ENCODE results near the gene CIART. TPM values are rescaled to one million over a fixed set of nuclear protein-coding genes. Genes with fewer than 3 reads are reported as not detected.

The CIART gene
- total and polyA plus RNA-seq, 4 donors: 0.51 to 7.1 (median 1.9) TPM

DNA sequence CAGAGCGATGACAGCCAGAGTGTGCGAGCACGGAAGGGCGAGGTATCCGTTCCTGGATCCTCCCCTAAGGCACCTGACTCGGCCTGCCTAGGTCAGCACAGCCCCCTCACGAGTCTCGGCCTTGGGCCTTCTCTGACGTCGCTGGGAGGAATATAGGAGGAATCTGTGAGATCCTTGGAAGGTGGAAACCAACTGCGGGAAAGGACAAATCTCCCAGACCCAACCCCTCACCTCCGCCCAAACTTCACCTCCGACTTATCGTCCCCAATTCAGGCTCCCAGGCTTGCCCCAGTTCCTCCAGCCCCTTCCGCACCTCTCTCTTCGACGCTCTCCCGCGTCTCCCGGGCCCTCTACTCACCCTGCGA is 14.0 kb upstream of the CIART start:
- peak overlapping the region; percentile 97 to 99 for H3K9ac ChIP-seq (ENCODE audit: low read depth in 1 of 2, low read length in 2 of 2)
- H3K36me3 ChIP-seq (ENCODE audit: control insufficient read depth in 4 of 4, insufficient read depth in 3 of 4, low read depth in 1 of 4, low read length in 3 of 4): peaks cover 5 to 27% (median 23%) of the 10 kb centered on the region in 4 donors
- DNase-seq (ENCODE audit: low spot score): peak; percentile 41
- TF ChIP-seq, protein P1, sequence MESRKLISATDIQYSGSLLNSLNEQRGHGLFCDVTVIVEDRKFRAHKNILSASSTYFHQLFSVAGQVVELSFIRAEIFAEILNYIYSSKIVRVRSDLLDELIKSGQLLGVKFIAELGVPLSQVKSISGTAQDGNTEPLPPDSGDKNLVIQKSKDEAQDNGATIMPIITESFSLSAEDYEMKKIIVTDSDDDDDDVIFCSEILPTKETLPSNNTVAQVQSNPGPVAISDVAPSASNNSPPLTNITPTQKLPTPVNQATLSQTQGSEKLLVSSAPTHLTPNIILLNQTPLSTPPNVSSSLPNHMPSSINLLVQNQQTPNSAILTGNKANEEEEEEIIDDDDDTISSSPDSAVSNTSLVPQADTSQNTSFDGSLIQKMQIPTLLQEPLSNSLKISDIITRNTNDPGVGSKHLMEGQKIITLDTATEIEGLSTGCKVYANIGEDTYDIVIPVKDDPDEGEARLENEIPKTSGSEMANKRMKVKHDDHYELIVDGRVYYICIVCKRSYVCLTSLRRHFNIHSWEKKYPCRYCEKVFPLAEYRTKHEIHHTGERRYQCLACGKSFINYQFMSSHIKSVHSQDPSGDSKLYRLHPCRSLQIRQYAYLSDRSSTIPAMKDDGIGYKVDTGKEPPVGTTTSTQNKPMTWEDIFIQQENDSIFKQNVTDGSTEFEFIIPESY (IDR thresholded peaks at IDR 0.05): no peak
- peak in 1 of 2 donors; percentile 5 for TF ChIP-seq RAD21 (IDR thresholded peaks at IDR 0.05)
- peak overlapping the region; percentile 77 to 99 (median 89) for H3K4me3 ChIP-seq (ENCODE audit: low read depth in 1 of 3, low read length in 3 of 3)
- H3K27me3 ChIP-seq (ENCODE audit: control insufficient read depth in 4 of 4, insufficient read depth in 4 of 4, low read length in 3 of 4): no peaks in the 10 kb centered on the region
- H3K9me3 ChIP-seq (ENCODE audit: control insufficient read depth in 4 of 4, low read length in 3 of 4): no peaks in the 10 kb centered on the region
- WGBS: under 1% methylated on average over 21 of the region's 21 CpGs
- peak overlapping the region; percentile 91 to 94 for H3K27ac ChIP-seq (ENCODE audit: low read depth in 1 of 2, low read length in 2 of 2)
- H3K4me1 ChIP-seq (ENCODE audit: control insufficient read depth in 4 of 4, insufficient read depth in 4 of 4, low read length in 3 of 4): peaks cover 0 to 22% (median 19%) of the 10 kb centered on the region in 4 donors

DNA sequence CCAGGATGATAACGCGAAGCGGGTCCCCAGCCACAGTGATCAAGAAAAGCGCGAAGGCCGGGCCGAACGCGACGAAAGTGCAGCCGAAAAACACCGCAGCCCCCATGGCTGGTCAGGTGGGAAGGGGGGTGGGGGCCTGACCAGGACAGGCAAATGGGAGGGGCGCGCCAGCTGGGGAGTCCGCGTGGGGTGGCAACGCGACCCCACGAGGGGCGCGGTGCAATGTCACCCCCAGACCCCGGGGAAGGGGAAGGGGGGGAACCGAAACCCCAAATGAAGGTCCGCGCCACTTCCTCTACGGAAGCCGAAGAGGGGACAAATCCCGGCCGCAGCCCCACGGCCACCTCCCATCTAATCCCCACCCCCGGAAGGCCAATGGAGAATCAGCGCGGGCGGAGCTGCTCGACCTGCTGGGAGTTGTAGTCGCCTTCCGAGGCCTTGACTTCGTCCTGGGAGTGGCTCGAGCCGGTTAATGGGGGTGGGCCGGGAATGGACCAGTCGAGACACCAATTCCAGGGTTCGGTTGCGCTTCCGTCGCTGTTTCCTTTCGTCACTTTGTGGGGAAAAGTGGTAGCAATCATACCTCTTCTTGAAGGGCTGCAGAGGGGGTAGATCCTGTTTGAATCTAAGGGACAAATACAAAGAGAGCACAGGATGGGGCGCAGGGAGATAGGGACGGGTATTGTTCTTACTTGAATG is 13.5 kb upstream of the CIART start, which contains the start of gene APH1A:
Gene APH1A, minus strand, starts transcription at position 312 of the 699 bp plus-strand sequence. Its CDS starts 206 bp downstream, at position 106.
- Histone ChIP-seq H3K4me3 (ENCODE audit: low read depth in 1 of 3, low read length in 3 of 3) (peak within 1 kb of the TSS; percentile 77 to 99 (median 89)), H3K27ac (ENCODE audit: low read depth in 1 of 2, low read length in 2 of 2) (peak within 1 kb of the TSS; percentile 91 to 94), H3K4me1 (ENCODE audit: control insufficient read depth in 4 of 4, insufficient read depth in 4 of 4, low read length in 3 of 4) (peaks cover 0 to 22% (median 19%) of the 10 kb centered on the region in 4 donors), H3K36me3 (ENCODE audit: control insufficient read depth in 4 of 4, insufficient read depth in 3 of 4, low read depth in 1 of 4, low read length in 3 of 4) (peaks cover 5 to 27% (median 23%) of the 10 kb centered on the region in 4 donors), H3K9ac (ENCODE audit: low read depth in 1 of 2, low read length in 2 of 2) (peak within 1 kb of the TSS; percentile 97 to 99), H3K9me3 (ENCODE audit: control insufficient read depth in 4 of 4, low read length in 3 of 4) (no peaks in the 10 kb centered on the region), H3K27me3 (ENCODE audit: control insufficient read depth in 4 of 4, insufficient read depth in 4 of 4, low read length in 3 of 4) (no peaks in the 10 kb centered on the region)
- peak; percentile 89 for DNase-seq (ENCODE audit: low spot score)
- TF ChIP-seq TAF1 (conservative IDR thresholded peaks at IDR 0.05): peak; percentile 81
- TF ChIP-seq YY1 (IDR thresholded peaks at IDR 0.05): peak; percentile 97
- TF ChIP-seq SP1 (IDR thresholded peaks at IDR 0.05): peak; percentile 85
- TF ChIP-seq, protein P2, sequence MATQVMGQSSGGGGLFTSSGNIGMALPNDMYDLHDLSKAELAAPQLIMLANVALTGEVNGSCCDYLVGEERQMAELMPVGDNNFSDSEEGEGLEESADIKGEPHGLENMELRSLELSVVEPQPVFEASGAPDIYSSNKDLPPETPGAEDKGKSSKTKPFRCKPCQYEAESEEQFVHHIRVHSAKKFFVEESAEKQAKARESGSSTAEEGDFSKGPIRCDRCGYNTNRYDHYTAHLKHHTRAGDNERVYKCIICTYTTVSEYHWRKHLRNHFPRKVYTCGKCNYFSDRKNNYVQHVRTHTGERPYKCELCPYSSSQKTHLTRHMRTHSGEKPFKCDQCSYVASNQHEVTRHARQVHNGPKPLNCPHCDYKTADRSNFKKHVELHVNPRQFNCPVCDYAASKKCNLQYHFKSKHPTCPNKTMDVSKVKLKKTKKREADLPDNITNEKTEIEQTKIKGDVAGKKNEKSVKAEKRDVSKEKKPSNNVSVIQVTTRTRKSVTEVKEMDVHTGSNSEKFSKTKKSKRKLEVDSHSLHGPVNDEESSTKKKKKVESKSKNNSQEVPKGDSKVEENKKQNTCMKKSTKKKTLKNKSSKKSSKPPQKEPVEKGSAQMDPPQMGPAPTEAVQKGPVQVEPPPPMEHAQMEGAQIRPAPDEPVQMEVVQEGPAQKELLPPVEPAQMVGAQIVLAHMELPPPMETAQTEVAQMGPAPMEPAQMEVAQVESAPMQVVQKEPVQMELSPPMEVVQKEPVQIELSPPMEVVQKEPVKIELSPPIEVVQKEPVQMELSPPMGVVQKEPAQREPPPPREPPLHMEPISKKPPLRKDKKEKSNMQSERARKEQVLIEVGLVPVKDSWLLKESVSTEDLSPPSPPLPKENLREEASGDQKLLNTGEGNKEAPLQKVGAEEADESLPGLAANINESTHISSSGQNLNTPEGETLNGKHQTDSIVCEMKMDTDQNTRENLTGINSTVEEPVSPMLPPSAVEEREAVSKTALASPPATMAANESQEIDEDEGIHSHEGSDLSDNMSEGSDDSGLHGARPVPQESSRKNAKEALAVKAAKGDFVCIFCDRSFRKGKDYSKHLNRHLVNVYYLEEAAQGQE (IDR thresholded peaks at IDR 0.05): peak; percentile 84
- peak; percentile 36 to 54 for TF ChIP-seq HNF4A (conservative IDR thresholded peaks at IDR 0.05)
- TF ChIP-seq RAD21 (IDR thresholded peaks at IDR 0.05): no peak
- peak; percentile 66 to 92 for TF ChIP-seq GABPA (IDR thresholded peaks at IDR 0.05 in 1 of 2, conservative IDR thresholded peaks at IDR 0.05 in 1 of 2)
- TF ChIP-seq, protein P3, sequence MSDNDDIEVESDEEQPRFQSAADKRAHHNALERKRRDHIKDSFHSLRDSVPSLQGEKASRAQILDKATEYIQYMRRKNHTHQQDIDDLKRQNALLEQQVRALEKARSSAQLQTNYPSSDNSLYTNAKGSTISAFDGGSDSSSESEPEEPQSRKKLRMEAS (IDR thresholded peaks at IDR 0.05): peak; percentile 69
- TF ChIP-seq RXRA (IDR thresholded peaks at IDR 0.05): peak; percentile 72 to 80
- peak; percentile 71 for TF ChIP-seq NR2F2 (IDR thresholded peaks at IDR 0.05)
- TF ChIP-seq, protein P4, sequence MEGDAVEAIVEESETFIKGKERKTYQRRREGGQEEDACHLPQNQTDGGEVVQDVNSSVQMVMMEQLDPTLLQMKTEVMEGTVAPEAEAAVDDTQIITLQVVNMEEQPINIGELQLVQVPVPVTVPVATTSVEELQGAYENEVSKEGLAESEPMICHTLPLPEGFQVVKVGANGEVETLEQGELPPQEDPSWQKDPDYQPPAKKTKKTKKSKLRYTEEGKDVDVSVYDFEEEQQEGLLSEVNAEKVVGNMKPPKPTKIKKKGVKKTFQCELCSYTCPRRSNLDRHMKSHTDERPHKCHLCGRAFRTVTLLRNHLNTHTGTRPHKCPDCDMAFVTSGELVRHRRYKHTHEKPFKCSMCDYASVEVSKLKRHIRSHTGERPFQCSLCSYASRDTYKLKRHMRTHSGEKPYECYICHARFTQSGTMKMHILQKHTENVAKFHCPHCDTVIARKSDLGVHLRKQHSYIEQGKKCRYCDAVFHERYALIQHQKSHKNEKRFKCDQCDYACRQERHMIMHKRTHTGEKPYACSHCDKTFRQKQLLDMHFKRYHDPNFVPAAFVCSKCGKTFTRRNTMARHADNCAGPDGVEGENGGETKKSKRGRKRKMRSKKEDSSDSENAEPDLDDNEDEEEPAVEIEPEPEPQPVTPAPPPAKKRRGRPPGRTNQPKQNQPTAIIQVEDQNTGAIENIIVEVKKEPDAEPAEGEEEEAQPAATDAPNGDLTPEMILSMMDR (IDR thresholded peaks at IDR 0.05; ENCODE audit: low read depth, low read length, missing input control): peak; percentile 9
- TF ChIP-seq EGR1 (IDR thresholded peaks at IDR 0.05; ENCODE audit: low read depth in 2 of 2): peak; percentile 43 to 73
- TF ChIP-seq FOXA1 (IDR thresholded peaks at IDR 0.05): peak; percentile 61
- TF ChIP-seq, protein P5, sequence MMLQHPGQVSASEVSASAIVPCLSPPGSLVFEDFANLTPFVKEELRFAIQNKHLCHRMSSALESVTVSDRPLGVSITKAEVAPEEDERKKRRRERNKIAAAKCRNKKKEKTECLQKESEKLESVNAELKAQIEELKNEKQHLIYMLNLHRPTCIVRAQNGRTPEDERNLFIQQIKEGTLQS (IDR thresholded peaks at IDR 0.05): peak; percentile 22
- no peak for TF ChIP-seq FOXA2 (IDR thresholded peaks at IDR 0.05)
- no peak for TF ChIP-seq JUND (IDR thresholded peaks at IDR 0.05)
- no peak for TF ChIP-seq HNF4G (IDR thresholded peaks at IDR 0.05)
- TF ChIP-seq, protein P1 (IDR thresholded peaks at IDR 0.05): peak; percentile 94
- under 1% methylated on average over 49 of the region's 49 CpGs for WGBS
